ENCODE results near the gene MBOAT2.

Gene MBOAT2

DNA sequence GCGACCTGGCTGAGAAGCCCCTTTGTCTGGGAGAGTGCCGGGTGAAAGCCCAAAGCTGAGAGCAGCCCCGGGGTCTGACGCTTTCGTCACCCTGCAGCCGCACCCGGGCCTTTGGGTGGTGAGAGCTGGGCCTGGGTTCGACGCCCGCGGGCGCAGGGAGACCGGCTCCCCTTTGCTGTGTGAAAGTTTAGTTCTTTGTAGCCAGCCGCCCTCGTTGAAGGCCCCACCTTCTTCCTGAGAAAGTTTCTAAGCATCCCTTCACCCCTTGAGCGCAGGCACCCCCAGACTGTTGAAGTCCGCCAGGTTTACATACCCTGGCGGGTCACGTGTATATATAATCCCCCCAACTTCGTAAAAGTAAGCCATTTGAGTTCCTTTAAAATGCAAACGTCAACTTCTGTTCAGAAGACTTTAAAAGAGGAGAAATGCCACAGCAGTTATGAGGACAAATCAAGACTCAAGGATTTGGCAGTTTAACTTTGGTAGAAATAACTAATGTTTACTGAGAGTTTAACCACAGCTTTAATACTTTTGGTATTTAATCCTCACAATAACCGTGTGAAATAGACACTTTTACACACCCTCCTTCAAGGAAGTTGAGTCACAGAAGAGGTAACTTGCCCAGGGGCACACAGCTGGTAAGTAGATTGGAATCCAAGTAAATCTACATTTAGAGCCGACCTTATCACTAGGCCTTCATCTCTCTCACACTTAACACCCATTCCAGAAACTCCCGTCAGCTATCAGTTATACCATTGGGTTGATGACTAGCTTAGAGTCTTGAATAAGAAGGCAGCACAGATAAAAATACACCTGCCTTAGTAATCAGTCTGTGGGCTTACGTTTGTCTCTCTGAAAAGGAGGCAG is 1.1 kb upstream of the MBOAT2 start:
- TF ChIP-seq GATA1 (IDR thresholded peaks at IDR 0.05; ENCODE audit: low read depth, low read length): no peak
- peak; percentile 60 for TF ChIP-seq POLR2A (IDR thresholded peaks at IDR 0.05; ENCODE audit: low read length)
- peak; percentile 47 to 52 for DNase-seq

DNA sequence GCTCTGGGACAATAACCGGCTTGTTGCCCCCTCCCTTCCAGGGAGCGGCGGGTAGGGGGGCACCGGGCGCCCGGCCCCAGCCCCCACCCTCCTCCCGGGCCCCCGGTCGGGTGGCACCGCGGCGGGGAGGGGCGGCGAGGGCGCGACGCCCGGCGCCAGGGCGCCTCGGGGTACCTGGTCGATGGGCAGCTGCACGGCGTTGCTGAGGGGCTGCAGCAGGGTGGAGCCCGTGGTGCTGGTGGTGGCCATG is 193 bp downstream of the MBOAT2 start:
- TF ChIP-seq POLR2A (IDR thresholded peaks at IDR 0.05; ENCODE audit: low read length) (no peak), GATA1 (IDR thresholded peaks at IDR 0.05; ENCODE audit: low read depth, low read length) (no peak)
- DNase-seq: no peak

DNA sequence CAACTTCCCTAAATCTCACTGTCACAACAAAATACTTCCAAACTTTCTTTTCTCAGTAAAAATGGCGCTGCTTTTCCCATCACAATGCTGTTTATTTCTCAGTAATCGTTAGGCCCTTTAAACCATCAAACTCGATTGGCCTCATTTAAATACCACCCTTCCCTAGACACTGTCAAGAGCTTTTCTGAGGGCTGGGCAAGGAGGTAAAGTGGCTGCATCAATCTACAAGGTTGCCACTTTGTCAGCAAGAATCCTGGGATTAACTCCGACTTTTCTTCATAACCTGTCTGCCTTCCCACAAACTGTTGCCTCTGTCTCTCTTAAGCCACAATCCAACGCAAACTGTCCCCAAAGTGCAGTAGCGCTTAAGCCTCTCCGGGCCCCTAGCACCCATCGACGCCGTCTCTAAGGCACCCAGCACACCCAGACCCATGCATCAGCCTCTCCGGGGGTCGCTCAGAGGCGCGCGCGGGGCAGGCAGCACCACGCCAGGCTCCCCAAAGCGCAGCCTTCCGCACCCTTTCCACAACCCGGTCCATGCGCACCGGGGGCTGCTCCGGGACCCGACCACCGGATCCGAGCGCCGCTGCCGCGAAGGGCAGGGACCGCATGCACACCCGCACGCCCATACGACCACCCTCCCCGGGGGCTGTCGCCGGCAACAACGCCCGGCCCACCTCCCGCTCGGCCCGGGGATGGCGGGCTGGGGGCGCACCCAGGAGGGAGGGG is 683 bp downstream of the MBOAT2 start:
- DNase-seq: peak; percentile 65 to 67
- TF ChIP-seq POLR2A (IDR thresholded peaks at IDR 0.05; ENCODE audit: low read length): no peak
- TF ChIP-seq GATA1 (IDR thresholded peaks at IDR 0.05; ENCODE audit: low read depth, low read length): no peak

DNA sequence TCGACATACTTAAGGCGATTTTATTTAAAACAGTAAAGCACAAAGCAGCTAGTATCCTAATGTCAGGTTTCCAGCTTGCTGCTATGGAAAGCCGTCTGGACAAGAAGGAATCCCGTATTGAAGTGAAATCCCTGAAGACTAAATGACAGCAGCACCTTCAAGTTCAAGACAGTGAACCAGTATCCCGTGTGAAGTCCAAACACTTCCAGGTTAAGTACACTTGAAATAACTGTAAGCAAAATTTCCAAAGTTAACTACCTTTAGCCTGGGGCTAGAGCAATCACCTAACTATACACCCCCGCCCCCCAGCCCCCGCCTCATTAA is 1.2 kb downstream of the MBOAT2 start:
- peak; percentile 43 to 60 for DNase-seq
- TF ChIP-seq GATA1 (IDR thresholded peaks at IDR 0.05; ENCODE audit: low read depth, low read length) (no peak), POLR2A (IDR thresholded peaks at IDR 0.05; ENCODE audit: low read length) (no peak)

DNA sequence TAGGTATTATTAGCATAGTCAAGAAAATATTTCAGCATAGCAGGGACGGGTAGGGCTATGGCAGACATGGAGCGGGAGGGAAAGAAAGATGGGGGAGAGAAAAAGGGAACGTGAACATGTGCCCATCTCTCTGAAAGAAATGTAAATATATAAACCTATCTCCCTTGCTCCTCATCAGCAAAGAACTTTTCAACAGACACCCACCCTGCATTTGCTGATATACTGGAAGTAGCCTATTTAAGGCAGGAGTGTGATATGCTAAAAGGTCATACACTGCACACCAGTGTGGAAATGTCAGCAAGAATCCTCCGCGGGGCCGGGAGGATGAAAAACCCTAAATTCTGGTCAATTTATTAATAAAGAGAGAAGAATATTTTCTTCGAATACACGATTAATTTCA is 1.7 kb downstream of the MBOAT2 start:
- peak; percentile 46 to 60 for DNase-seq
- TF ChIP-seq POLR2A (IDR thresholded peaks at IDR 0.05; ENCODE audit: low read length): peak; percentile 30
- no peak for TF ChIP-seq GATA1 (IDR thresholded peaks at IDR 0.05; ENCODE audit: low read depth, low read length)

DNA sequence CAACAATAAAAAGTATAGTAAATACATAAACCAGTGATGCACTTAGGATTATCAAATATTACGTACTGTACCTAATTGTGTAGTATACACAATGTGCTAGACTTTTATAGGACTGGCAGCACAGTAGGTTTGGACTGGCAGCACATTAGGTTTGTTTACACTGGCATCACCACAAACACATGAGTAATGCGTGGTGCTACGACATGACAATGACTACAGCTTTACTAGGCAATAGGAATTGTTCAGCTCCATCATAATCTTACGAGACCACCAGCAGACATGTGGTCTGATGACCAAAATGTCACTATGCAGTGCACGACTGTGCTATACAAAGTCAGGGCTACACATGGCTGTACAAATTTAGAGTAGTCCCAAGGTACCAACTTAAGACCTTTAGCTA is 2.3 kb downstream of the MBOAT2 start:
- peak; percentile 35 for TF ChIP-seq POLR2A (IDR thresholded peaks at IDR 0.05; ENCODE audit: low read length)
- no peak for TF ChIP-seq GATA1 (IDR thresholded peaks at IDR 0.05; ENCODE audit: low read depth, low read length)
- DNase-seq: peak; percentile 66 to 67

DNA sequence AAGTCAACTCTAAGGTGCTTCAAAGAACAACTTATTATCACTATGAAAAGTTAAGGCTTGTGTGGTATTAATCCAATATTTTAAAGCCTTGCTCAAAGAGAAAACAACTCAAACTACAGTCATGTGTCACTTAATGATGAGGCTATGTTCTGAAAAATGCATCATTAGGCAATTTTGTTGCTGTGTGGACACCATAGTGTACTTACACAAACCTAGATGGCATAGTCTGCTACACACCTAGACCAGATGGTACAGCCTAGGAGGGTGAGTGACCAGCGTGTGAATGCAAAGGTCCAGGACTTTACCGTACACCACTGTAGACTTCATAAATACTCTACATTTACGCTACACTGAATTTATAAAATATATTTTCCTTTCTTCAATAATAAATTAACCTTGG is 3.0 kb downstream of the MBOAT2 start:
- peak; percentile 19 to 46 for DNase-seq
- TF ChIP-seq GATA1 (IDR thresholded peaks at IDR 0.05; ENCODE audit: low read depth, low read length) (no peak), POLR2A (IDR thresholded peaks at IDR 0.05; ENCODE audit: low read length) (no peak)

DNA sequence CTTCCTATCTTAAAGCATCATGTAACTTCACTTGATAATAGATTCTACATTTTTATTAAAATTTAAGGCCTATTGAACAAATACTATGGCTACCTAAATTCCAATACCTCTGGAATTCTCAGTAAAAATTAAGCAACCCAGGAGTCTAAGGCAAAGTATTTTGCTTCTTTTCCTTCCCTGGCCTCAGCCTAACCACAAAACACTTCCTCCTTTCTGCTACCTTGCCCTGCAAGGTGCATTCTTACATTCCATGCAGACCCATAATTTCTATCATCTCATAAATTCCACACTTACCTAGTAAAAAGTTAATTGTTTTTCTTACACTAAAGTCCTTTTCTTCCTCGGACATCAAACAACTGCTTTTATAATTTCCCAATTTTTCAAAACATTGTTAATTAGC is 3.7 kb downstream of the MBOAT2 start:
- DNase-seq: no peak
- TF ChIP-seq POLR2A (IDR thresholded peaks at IDR 0.05; ENCODE audit: low read length): no peak
- no peak for TF ChIP-seq GATA1 (IDR thresholded peaks at IDR 0.05; ENCODE audit: low read depth, low read length)

DNA sequence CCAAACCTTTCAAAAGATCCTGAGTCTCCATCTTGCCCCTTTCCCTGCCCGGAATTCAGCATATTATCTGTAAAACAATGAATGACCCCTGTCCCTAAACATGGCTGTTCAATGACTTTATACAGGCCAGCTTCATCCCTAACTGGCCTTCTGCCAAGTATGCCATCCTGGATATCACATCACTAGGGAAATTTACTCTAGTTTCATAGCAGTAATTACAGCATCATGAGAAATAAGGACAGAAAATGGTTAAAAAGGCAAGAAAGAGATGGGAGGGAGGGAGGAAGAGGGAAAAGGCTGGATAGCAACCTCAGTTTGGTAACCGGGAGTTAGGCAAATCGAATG is 4.4 kb downstream of the MBOAT2 start:
- DNase-seq: peak in 1 of 2 experiments; percentile 67
- TF ChIP-seq POLR2A (IDR thresholded peaks at IDR 0.05; ENCODE audit: low read length) (no peak), GATA1 (IDR thresholded peaks at IDR 0.05; ENCODE audit: low read depth, low read length) (no peak)

DNA sequence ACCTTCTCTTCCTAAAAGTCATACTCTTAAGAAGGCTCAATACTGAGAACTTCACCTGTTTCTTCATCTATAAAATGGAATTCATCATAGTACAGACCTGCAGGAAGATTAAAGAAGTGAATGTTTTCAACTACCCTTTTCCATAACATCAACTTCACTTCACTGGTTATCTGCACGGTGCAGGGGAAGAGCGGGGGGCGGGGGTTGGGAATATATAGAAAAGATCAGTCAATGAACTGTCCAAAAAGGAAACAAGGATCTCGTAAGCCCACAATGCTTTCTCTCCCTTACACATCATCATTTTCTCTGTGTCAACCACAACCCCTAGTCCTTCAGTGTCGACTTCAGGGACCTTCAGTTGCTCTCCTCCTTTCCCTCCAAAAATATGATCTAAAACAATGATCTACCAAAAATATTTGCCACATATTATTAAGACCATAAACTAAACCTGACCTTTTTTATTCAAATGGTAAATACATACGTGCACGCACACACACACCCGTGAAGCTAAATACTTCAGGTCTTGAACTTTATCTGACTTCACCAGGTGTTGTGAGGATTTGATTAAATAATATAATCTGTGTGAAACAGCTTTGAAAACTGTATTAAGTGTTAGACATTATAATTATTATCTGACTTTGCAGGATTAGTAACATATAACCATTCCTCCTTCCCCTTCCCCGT is 4.9 kb downstream of the MBOAT2 start:
- TF ChIP-seq GATA1 (IDR thresholded peaks at IDR 0.05; ENCODE audit: low read depth, low read length) (no peak), POLR2A (IDR thresholded peaks at IDR 0.05; ENCODE audit: low read length) (no peak)
- DNase-seq: peak; percentile 71 to 74

DNA sequence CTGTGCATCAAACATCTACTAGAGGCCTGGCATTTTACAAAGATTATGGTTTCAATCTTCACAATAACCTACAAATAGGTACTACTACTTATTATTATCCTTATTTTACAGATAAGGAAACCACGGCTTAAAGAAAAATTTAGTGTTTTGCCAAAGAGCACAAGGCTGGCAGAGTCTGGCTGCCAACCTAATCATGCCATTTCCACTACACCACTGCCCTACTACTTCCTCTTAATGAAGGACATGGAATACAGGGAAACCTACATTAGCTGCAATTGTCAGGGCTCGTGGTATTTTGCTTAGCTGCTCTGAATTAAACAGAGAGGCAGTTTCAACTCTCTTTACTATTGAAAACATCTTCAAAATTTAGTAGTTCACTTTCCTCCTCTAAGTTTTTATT is 5.9 kb downstream of the MBOAT2 start:
- no peak for TF ChIP-seq POLR2A (IDR thresholded peaks at IDR 0.05; ENCODE audit: low read length)
- no peak for TF ChIP-seq GATA1 (IDR thresholded peaks at IDR 0.05; ENCODE audit: low read depth, low read length)
- DNase-seq: no peak

DNA sequence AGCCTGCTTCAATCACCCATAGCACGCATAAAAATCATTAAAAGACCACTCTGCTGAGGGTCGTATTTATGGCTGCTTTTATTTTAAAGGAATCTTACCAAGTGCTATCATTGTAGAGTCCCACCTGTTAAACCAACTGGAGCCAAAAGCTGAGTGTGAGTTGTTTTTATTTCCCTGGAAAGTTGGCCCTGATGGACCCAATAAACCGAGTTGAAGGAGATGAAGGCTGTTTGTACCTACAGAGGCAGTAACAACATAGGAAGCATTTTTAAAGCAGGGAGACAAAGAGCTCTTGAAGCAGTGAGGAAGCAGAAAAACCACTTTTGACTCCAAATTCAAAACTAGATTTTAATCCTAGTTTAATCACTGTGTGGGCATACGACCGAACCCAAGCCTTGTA is 6.4 kb downstream of the MBOAT2 start:
- DNase-seq: no peak

DNA sequence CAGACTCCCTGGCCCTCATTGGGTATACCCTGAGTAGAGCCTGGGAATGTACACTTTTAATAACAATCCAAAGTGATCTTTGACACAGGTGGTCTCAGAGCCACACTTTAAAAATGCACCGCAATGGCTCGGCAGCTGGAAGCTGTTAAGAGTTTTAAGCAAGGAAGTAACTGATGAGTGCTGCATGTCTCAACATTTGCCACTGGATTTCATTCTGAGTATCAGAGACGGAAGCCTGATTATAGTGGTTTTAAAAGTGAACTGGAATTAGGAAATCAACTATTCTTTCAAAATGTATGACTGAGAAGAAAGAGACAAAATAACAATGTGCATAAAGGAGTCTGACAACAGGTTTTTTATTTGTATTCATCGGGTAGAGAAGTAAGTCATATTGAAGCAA is 7.5 kb downstream of the MBOAT2 start:
- TF ChIP-seq POLR2A (IDR thresholded peaks at IDR 0.05; ENCODE audit: low read length) (no peak), GATA1 (IDR thresholded peaks at IDR 0.05; ENCODE audit: low read depth, low read length) (no peak)
- DNase-seq: no peak

More for the DNA sequence above, 6.4 kb downstream of the MBOAT2 start:
- TF ChIP-seq GATA1 (IDR thresholded peaks at IDR 0.05; ENCODE audit: low read depth, low read length) (no peak), POLR2A (IDR thresholded peaks at IDR 0.05; ENCODE audit: low read length) (no peak)

DNA sequence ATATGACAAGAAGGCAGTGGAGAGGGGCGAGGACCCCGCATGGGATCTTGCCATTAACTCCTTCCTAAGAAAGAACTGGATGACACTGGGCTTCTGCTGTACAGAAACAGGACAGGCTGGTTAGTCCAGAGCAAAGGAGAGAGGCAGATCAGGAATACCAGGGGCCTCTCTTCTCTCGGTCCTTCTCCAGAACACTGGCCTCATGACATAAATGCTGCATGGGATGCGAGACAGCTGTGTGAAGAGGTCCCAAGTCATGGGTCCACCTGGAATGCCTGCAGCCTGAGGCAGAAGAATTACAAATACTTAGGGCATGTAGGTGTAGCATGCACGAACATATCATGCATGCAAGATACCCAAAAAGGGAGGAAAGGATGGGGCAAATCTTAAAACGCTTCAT is 9.1 kb downstream of the MBOAT2 start:
- no peak for DNase-seq
- no peak for TF ChIP-seq GATA1 (IDR thresholded peaks at IDR 0.05; ENCODE audit: low read depth, low read length)
- TF ChIP-seq POLR2A (IDR thresholded peaks at IDR 0.05; ENCODE audit: low read length): no peak

DNA sequence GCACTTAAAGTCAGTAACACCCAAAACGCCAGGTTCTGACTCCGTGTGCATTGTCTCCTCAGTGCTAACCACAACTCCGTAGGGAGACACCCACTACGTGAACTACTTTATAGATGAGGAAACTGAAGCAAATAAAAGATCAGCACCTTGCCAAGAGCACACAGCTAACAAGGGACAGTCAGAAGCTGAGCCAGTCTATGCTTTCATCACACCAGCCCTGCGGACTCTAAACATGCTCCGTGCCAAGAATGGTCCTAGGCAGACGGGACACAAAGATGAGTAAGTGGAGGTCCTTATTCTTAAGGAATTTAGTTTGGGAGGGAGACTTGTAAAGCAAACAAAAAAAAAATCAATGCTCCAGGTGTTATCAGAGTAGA is 9.6 kb downstream of the MBOAT2 start:
- DNase-seq: no peak
- TF ChIP-seq GATA1 (IDR thresholded peaks at IDR 0.05; ENCODE audit: low read depth, low read length) (no peak), POLR2A (IDR thresholded peaks at IDR 0.05; ENCODE audit: low read length) (no peak)

Measured in erythroblast (primary cell).